Measurements from ENCODE around the gene CIRBP. TPM values are rescaled to one million over a fixed set of nuclear protein-coding genes. Genes with fewer than 3 reads are reported as not detected.

CIRBP gene
- total and polyA plus RNA-seq, 2 of the 13 experiments (the other 11 are each of a cell fraction or from before 2014, with no cell fraction given): 133 to 140 TPM

GRCh38 chr19:1312767-1313694 lies 43.9 kb downstream of the CIRBP start (continued):
- TF ChIP-seq ARID4A (CRISPR knock-in tag; IDR thresholded peaks at IDR 0.05; ENCODE audit: borderline replicate concordance) (peak; percentile 19; the same call in 1 of the 2 replicates), YEATS4 (CRISPR knock-in tag; IDR thresholded peaks at IDR 0.05; ENCODE audit: borderline replicate concordance) (0 out of 2 replicates have a peak, but pooled peaks have one; percentile 37)

- Histone ChIP-seq H3K27ac (ENCODE audit: extremely low read length, insufficient read depth, low read length) (no peak overlapping the region), H3K27me3 (ENCODE audit: control insufficient read depth in 1 of 2, insufficient read depth in 2 of 2, low read length in 2 of 2) (peaks cover 8 to 53% of the 10 kb centered on the region in 2 experiments), H3K9ac (ENCODE audit: insufficient read depth, low read depth, low read length) (no peak overlapping the region), H3K9me3 (ENCODE audit: low read length) (no peaks in the 10 kb centered on the region), H4K20me1 (ENCODE audit: insufficient read depth, low read length) (no peaks in the 10 kb centered on the region), H3K4me2 (ENCODE audit: low read depth, low read length) (peak overlapping the region; percentile 25), H3K36me3 (replicated peaks in 1 of 2; ENCODE audit: control insufficient read depth in 1 of 2, insufficient read depth in 2 of 2, low read length in 2 of 2) (no peaks in the 10 kb centered on the region), H3K4me3 (replicated peaks in 1 of 3; ENCODE audit: insufficient read depth in 1 of 3, low read depth in 2 of 3, low read length in 3 of 3) (peak overlapping the region in 1 of 3 experiments; percentile 44; a peak in 1 of 6 replicates), H3K4me1 (ENCODE audit: insufficient read depth, low read length) (peaks cover 56% of the 10 kb centered on the region), H3K79me2 (ENCODE audit: insufficient read depth, low read length) (no peaks in the 10 kb centered on the region), H2AFZ (ENCODE audit: low read length) (no peak overlapping the region)
- CTCF ChIA-PET (ENCODE audit: low intra/inter-chr PET ratio, low total read pairs): no interaction called here
- intact Hi-C loops (cut with micrococcal nuclease; ENCODE audit: unreplicated experiment): loop anchor here (2.0 kb wide), 1 partner anchor 35 kb away; no protein-coding TSS in a partner anchor
- ATAC-seq: no peak
- POLR2A ChIA-PET: interaction anchor here (1.2 to 1.5 kb wide), 4 partner anchors 10 to 45 kb away, joined by 3 to 7 read pairs (median 4); partner anchors contain the start of gene CIRBP
- no TSS peak for BruUV-seq (replicated peaks)
- no peak for FAIRE-seq
- in situ Hi-C loops (cut with HindIII; ENCODE audit: extremely low pct_ligation_motif_present, low pct_unique_long_range_greater_than_20kb): no loop called here
- WGBS (ENCODE audit: low lambda C conversion rate): 37% methylated on average over 27 of the region's 32 CpGs
- no peak for DNase-seq (ENCODE audit: low spot score)
- TF ChIP-seq NFKB2 (CRISPR knock-in tag; IDR thresholded peaks at IDR 0.05; ENCODE audit: borderline replicate concordance) (peak; percentile 45; the same call in 1 of the 2 replicates), HNRNPLL (IDR thresholded peaks at IDR 0.05; ENCODE audit: low read depth, low read length, poor library complexity, severe bottlenecking) (peak; percentile 23), ZNF24 (IDR thresholded peaks at IDR 0.05) (peak; percentile 90), ZMYM3 (CRISPR knock-in tag; IDR thresholded peaks at IDR 0.05) (peak; percentile 51), ATF5 (CRISPR knock-in tag; IDR thresholded peaks at IDR 0.05; ENCODE audit: low read depth) (no peak), RARA (CRISPR knock-in tag; IDR thresholded peaks at IDR 0.05) (0 out of 2 replicates have a peak, but pooled peaks have one; percentile 38), ZSCAN21 (CRISPR knock-in tag; IDR thresholded peaks at IDR 0.05; ENCODE audit: borderline replicate concordance) (no peak), ZNF768 (CRISPR knock-in tag; IDR thresholded peaks at IDR 0.05) (peak; percentile 13; the same call in 1 of the 2 replicates), CCAR2 (optimal IDR thresholded peaks at IDR 0.05; ENCODE audit: low read depth, low read length) (no peak)
- TF ChIP-seq, protein P1, sequence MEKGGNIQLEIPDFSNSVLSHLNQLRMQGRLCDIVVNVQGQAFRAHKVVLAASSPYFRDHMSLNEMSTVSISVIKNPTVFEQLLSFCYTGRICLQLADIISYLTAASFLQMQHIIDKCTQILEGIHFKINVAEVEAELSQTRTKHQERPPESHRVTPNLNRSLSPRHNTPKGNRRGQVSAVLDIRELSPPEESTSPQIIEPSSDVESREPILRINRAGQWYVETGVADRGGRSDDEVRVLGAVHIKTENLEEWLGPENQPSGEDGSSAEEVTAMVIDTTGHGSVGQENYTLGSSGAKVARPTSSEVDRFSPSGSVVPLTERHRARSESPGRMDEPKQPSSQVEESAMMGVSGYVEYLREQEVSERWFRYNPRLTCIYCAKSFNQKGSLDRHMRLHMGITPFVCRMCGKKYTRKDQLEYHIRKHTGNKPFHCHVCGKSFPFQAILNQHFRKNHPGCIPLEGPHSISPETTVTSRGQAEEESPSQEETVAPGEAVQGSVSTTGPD (CRISPR knock-in tag; IDR thresholded peaks at IDR 0.05): no peak
Measured at GRCh38 chr19:1313695-1314613, 44.8 kb downstream of the CIRBP start.

Measured in HepG2 (cell line).